Loucy (cell line): Measurements from ENCODE around the gene SPATA20.

ENCODE experiments used
- CTCF ChIP-seq: fragments of 200-600 bp; sonication (generic); conservative IDR thresholded peaks from 2 replicates; pipeline ENCODE4 v1.5.1; 2014; ENCODE audit warnings: mild to moderate bottlenecking, antibody characterized with exemption, low read length
- EZH2phosphoT487 ChIP-seq: fragments of 200-600 bp; IDR thresholded peaks from 2 replicates; pipeline ENCODE4 v1.6.1; 2018; ENCODE audit warnings: antibody characterized with exemption, mild to moderate bottlenecking, moderate library complexity, borderline replicate concordance

DNA sequence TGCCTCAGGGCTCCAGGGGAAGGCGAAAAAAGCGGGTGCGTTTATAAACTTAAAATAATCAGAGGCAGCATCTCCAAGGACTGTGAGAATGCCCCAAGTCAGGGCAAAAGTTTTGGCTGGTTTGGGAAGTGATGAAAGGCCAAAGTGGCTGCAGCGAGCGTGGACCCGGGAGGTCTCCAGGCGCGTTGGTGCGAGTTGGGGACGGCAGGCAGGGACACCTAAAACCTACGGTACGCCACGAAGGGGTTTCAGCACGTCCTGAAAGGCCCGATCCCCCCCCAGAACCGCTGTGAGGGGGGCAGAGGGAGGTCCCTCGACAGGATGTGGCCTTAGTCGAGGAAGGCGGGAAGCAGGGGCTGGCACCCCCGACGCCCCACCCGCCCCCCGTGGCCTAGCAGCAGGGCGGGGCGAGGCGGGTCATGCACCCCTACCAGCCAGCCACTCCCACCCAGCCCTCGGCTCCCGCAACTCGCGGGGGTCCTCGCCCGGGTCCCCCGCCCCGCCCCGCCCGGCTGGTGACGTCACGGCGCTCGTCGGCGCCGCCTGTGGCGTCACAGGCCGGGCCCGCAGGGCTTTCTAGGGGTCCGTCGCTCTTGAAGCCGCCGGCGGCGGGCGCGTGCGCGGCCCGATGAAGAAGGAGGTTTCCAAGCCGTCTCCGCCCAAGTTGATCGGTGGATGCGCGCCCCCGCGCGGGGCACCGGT lies 39.0 kb upstream of the SPATA20 start, which contains the start of gene MYCBPAP:
- TF ChIP-seq CTCF (0 out of 2 replicates have a peak, but pooled peaks have one; percentile 13), EZH2phosphoT487 (no peak)
